DND-41 (cell line): Measurements from ENCODE around the gene LHCGR.

ENCODE experiments used
- ATAC-seq: fragments of 200-7000 bp; cut with Tn5 transposase; 3 replicates; pipeline ENCODE4 v1.9.1; 2021; ENCODE audit warnings: low read depth; ENCODE audit not compliant: insufficient read depth
- DNase-seq: peaks from one replicate; pipeline ENCODE4 v3.0.0-alpha.2; 2020
- H2AFZ ChIP-seq: 2 replicates; pipeline ENCODE4 v1.6.0; 2012; ENCODE audit warnings: low read depth, low read length
- H3K27ac ChIP-seq: 2 replicates; pipeline ENCODE4 v1.5.1; 2012; ENCODE audit warnings: low read length, inconsistent platforms
- H3K27me3 ChIP-seq: fragments of 200-600 bp; sonication (generic); 2 replicates; pipeline ENCODE4 v1.6.0; 2012; ENCODE audit warnings: low read length, mild to moderate bottlenecking, inconsistent platforms; ENCODE audit not compliant: insufficient read depth, poor library complexity
- H3K36me3 ChIP-seq: 2 replicates; pipeline ENCODE4 v1.5.1; 2012; ENCODE audit warnings: low read length, inconsistent platforms; ENCODE audit not compliant: insufficient read depth
- H3K4me1 ChIP-seq: 2 replicates; pipeline ENCODE4 v1.5.1; 2012; ENCODE audit warnings: mild to moderate bottlenecking, low read length; ENCODE audit not compliant: insufficient read depth
- H3K4me2 ChIP-seq: 2 replicates; pipeline ENCODE4 v1.6.0; 2012; ENCODE audit warnings: mild to moderate bottlenecking, moderate library complexity, low read length, inconsistent platforms; ENCODE audit not compliant: insufficient read depth
- H3K4me3 ChIP-seq, 2 experiments: fragments of 200-600 bp in 1 of 2; shearing (Covaris generic) in 1 of 2; 2 replicates each; pipeline ENCODE4 v1.5.1; 2012 to 2016; ENCODE audit warnings: inconsistent platforms in 2 of 2, low read length in 2 of 2, mild to moderate bottlenecking in 2 of 2, low read depth in 1 of 2, moderate library complexity in 1 of 2
- H3K79me2 ChIP-seq: 2 replicates; pipeline ENCODE4 v1.6.0; 2012; ENCODE audit warnings: low read length, inconsistent platforms; ENCODE audit not compliant: insufficient read depth
- H3K9ac ChIP-seq: 2 replicates; pipeline ENCODE4 v1.6.0; 2012; ENCODE audit warnings: low read depth, mild to moderate bottlenecking, inconsistent platforms, low read length, moderate library complexity
- H3K9me3 ChIP-seq: 2 replicates; pipeline ENCODE4 v1.5.1; 2012; ENCODE audit warnings: low read length, moderate library complexity, mild to moderate bottlenecking, inconsistent platforms; ENCODE audit not compliant: insufficient read depth, severe bottlenecking
- H4K20me1 ChIP-seq: 2 replicates; pipeline ENCODE4 v1.6.0; 2012; ENCODE audit warnings: low read length; ENCODE audit not compliant: insufficient read depth
- EZH2 ChIP-seq: IDR thresholded peaks from 3 replicates; pipeline ENCODE4 v1.6.1; 2012; ENCODE audit warnings: borderline replicate concordance, low read depth, mild to moderate bottlenecking, moderate library complexity, low read length, inconsistent platforms; ENCODE audit not compliant: severe bottlenecking
- TF ChIP-seq, protein P1 (sequence below): IDR thresholded peaks from 2 replicates; pipeline ENCODE4 v1.5.1; 2012; ENCODE audit warnings: borderline replicate concordance, low read length, moderate library complexity, mild to moderate bottlenecking; ENCODE audit not compliant: poor library complexity, severe bottlenecking; ENCODE audit errors: extremely low read depth

Gene LHCGR

DNA sequence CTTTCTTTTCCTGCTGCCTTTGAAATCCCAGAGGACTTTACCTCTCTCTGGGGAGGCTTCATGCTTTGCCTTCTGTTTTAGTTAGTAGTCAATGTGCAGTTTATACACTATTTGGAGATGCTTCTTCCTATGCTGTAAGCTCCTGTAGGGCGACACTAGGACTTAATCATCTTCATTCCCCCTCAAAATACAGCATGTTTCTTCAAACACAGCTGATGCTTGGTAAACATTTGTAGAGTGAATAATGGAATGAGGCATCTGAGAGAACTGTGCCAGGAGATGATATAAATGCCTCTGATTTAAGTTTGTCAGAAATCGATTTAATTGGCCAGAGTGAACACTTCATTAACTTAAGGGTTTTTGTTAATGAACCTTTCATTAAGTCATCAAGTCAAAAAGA lies 43.4 kb downstream of the LHCGR start:
- no peaks in the 10 kb centered on the region for H3K9me3 ChIP-seq

DNA sequence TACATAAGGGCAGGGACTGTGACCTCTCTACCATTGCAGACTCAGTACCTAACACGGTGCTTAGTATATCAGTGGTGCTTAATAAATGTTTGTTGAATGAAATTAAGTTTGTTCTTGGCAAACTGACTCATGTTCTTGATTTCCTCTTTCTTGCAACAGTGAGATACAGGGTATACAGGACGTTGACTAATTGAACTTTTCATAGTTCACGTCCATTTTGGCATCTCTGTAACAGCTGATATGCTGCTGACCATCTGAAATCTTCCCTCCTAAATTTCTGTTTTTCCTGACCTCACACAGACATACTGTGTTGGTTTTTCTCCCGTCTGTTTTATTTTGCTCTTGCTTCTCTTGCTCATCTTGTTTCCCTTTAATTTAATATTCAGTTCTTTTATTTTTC lies 44.2 kb downstream of the LHCGR start:
- no peak for DNase-seq
- H4K20me1 ChIP-seq = no peaks in the 10 kb centered on the region
- no peak overlapping the region for H2AFZ ChIP-seq
- TF ChIP-seq, protein P1, sequence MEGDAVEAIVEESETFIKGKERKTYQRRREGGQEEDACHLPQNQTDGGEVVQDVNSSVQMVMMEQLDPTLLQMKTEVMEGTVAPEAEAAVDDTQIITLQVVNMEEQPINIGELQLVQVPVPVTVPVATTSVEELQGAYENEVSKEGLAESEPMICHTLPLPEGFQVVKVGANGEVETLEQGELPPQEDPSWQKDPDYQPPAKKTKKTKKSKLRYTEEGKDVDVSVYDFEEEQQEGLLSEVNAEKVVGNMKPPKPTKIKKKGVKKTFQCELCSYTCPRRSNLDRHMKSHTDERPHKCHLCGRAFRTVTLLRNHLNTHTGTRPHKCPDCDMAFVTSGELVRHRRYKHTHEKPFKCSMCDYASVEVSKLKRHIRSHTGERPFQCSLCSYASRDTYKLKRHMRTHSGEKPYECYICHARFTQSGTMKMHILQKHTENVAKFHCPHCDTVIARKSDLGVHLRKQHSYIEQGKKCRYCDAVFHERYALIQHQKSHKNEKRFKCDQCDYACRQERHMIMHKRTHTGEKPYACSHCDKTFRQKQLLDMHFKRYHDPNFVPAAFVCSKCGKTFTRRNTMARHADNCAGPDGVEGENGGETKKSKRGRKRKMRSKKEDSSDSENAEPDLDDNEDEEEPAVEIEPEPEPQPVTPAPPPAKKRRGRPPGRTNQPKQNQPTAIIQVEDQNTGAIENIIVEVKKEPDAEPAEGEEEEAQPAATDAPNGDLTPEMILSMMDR = no peak
- TF ChIP-seq EZH2 = no peak
- no peak overlapping the region for H3K4me2 ChIP-seq
- H3K27me3 ChIP-seq = peaks cover 16% of the 10 kb centered on the region
- no peak overlapping the region for H3K4me3 ChIP-seq
- no peaks in the 10 kb centered on the region for H3K79me2 ChIP-seq
- no peaks in the 10 kb centered on the region for H3K4me1 ChIP-seq
- no peak overlapping the region for H3K27ac ChIP-seq
- no peaks in the 10 kb centered on the region for H3K36me3 ChIP-seq
- no peaks in the 10 kb centered on the region for H3K9me3 ChIP-seq
- no peak for ATAC-seq
- no peak overlapping the region for H3K9ac ChIP-seq

More for the DNA sequence above, 43.4 kb downstream of the LHCGR start:
- Histone ChIP-seq H3K4me2 (no peak overlapping the region), H3K9ac (no peak overlapping the region), H3K79me2 (no peaks in the 10 kb centered on the region), H3K4me1 (no peaks in the 10 kb centered on the region), H4K20me1 (no peaks in the 10 kb centered on the region), H3K4me3 (no peak overlapping the region), H2AFZ (no peak overlapping the region), H3K27ac (no peak overlapping the region), H3K27me3 (peaks cover 16% of the 10 kb centered on the region), H3K36me3 (no peaks in the 10 kb centered on the region)
- DNase-seq (no peak), ATAC-seq (no peak)
- TF ChIP-seq EZH2 = no peak
- TF ChIP-seq, protein P1 = no peak

DNA sequence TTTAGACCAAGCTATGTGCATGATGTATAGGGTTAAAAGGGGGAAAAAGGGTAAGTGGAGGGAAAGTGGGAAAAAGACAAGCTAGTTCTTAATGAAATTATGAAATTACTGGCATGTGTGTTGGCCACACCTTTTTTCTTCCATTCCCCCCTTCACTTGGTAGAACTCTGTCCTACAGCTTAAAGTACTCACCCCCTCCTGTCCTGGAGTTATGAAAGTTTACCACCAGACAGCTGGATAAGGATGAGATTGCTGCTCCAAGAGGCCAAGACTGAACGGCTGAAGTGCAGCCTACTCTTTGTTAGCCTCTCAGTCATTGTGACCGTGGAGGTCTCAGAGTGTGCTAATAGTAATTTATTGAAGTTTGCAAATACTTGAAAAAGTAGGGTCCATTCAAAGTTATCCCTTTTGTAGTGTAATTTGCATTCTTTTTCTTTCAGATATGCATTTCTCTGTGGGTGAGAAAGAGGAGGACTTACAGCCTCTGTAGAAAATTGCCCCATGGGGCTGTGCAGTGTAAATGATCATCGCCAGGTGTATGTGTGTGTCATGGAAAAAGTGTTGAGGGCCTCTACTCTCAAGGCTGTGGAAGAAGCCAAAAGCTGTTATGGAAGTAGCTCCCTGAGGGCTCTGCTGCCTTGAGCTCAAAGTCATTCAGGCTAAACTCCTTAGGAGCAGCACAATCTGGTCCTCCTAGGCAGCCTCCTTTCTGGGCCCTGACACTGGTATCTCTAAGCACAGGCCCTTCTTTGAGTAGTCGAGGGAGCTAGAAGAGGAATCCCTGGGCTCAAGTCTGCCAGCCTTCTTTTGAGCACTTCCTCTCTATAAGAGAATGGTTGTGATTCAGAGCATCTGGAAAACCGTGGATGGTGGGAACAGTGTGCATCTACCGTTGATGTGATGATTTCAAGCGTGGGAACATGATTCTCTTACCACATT lies 46.2 kb downstream of the LHCGR start:
- H2AFZ ChIP-seq = no peak overlapping the region
- H3K27ac ChIP-seq = no peak overlapping the region
- H3K9me3 ChIP-seq = no peaks in the 10 kb centered on the region
- ATAC-seq = no peak
- H3K79me2 ChIP-seq = no peaks in the 10 kb centered on the region
- H3K9ac ChIP-seq = no peak overlapping the region
- peaks cover 16% of the 10 kb centered on the region for H3K27me3 ChIP-seq
- no peak overlapping the region for H3K4me2 ChIP-seq
- DNase-seq = no peak
- no peaks in the 10 kb centered on the region for H3K4me1 ChIP-seq
- no peaks in the 10 kb centered on the region for H3K36me3 ChIP-seq
- H3K4me3 ChIP-seq = no peak overlapping the region
- no peak for TF ChIP-seq EZH2
- TF ChIP-seq, protein P1 = no peak
- no peaks in the 10 kb centered on the region for H4K20me1 ChIP-seq
